LHCN-M2 (cell line): ENCODE data around the gene AKAP7. TPM values are rescaled to one million over a fixed set of nuclear protein-coding genes. Genes with fewer than 3 reads are reported as not detected.

Experiments used
- total RNA-seq: library from RNA; depleted of rRNA; stranded (reverse); fragments of >200 nt; gene quantifications from 2 replicates; pipeline ENCODE4 v1.2.3, GENCODE V29; 2014; rRNA removed

AKAP7 gene
- total RNA-seq, 1 experiment from 2014 or later: 6.8 TPM

Other genes with a start within 250 kb of the AKAP7 start
- 18.1 and 26.2 TPM in 2 replicates for gene EPB41L2, start 72.2 kb upstream of the AKAP7 start, total RNA-seq